Glomerular endothelial cell (primary cell): ENCODE results near the gene SPATA46. TPM values are rescaled to one million over a fixed set of nuclear protein-coding genes. Genes with fewer than 3 reads are reported as not detected.

Experiments
- DNase-seq: peaks from one replicate; pipeline ENCODE4 v3.0.0-alpha.2; 2011; ENCODE audit warnings: low read depth, low spot score; ENCODE audit errors: extremely low read depth
- total RNA-seq: library from RNA; depleted of rRNA; stranded (reverse); fragments of >200 nt; gene quantifications from 2 replicates; pipeline ENCODE4 v1.2.3, GENCODE V29; 2015

The SPATA46 gene
- total RNA-seq, 1 donor from 2014 or later: not detected

- no peak for DNase-seq
These were observed 1.2 kb downstream of the SPATA46 start for GRCh38 chr1:162375463-162375862.

GRCh38 chr1:162374406-162374805, 2.2 kb downstream of the SPATA46 start:
- no peak for DNase-seq

DNA sequence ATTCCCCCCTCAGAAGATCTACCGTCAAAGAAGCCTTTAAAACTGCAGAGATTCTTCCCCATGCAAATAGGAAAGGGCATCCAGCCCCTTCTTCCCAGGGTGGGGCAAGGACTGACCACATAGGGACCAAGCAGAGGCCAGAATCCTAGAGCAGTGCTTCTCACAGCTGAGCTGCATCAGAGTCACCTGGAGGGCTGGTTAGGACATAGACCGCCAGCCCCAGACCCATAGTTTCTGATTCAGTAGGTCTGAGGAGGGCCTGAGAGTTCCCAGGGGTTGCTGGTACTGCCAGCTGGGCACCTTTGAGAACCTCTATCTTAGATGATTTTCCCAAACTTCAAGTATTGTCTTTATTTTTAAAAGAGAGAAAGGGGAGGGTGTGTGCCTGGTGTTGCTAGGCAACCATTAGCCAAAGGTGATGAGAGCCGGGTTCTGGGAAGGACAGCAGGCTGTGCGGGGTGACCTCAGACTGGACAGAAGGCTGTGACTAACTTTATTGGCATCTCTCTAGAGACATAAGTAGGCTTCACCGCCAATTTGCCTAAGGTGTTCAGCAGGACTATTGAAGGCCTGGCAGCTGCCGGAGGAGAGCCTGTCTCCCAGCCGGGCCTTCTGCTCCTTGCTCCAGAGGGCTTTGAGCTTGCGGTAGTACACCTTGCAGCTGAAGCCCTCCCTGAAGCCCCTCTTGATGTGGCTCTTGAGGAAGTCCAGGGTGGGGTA, 3.0 kb downstream of the SPATA46 start:
- DNase-seq: no peak

- DNase-seq: no peak
These were observed 3.6 kb downstream of the SPATA46 start for GRCh38 chr1:162373072-162373427.

DNA sequence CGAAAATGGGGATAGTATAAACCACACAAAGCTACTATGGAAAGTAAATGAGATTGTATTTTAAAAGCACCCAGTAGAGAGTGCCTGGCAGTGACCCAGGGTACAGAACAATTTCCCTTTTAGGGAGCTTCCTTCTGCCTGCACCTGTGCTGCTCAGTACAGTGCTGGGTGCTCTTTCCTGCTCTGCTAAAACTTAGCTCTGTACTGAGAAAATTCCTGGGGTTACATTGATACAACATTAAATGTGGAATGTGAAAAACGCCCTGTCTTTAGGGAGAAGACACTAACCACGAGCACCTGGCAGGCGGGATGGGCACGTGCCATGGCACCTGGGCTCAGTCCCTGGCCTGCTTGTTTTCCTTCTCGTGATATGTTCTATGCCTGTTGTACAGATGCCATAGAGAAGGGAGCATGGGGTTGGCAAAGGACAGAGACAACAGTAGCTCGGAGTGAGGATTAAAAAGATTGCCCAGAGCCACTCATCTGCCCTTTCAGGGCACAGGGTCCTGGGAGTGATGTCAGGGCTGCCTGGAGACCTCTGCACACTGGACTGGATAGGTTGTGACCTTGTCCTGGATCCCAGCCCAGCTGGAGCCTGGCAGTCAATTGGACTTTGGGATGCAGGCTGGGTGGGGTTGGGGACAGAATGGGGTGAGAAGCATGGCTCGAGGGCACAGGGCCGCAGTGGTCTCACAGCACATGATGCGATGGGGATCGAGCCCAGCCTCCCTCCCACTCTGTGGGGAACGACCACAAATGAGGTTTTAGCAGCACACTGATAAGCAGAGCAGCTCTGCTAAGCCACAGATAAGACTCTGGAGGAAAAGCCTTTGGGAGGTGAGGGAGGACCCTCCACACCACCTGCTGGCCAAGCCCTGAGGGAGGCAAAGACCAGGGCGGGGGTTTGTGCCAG, 4.2 kb downstream of the SPATA46 start:
- no peak for DNase-seq

DNA sequence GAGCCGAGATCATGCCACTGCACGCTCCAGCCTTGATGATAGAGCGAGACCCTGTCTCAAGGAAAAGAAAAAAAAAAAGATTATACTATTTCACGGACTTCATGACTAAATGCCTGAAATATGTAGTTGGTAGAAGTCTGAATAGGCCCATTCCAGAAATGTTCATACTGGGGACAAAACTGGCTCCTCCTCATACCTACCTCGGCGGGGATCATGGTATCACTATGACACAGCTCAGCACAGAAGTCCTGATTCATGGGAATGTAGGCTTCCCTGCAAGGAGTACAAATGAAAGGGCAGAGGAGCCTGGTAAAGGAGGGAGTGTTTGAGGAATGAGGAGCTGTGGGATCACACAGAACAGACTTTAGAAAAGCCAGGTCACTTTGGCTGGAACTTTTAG, 5.0 kb downstream of the SPATA46 start:
- no peak for DNase-seq

DNA sequence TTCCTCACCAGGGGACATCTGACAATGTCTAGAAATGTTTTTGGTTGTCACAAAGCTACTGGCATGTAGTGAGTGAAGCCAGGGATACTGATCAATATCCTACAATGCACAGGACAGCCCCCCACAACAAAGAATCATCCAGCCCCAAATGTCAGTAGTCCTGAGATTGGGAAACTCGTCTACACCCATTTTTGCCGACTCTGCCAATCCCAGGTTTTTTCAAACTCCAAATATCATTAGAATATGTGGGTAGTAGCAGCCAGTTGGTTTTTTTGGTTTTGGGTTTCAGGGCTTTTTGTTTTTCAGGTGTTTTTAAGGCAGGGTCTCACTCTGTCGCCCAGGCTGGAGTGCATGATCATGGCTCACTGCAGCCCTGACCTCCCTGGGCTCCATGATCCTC, 5.9 kb downstream of the SPATA46 start:
- DNase-seq: no peak

DNA sequence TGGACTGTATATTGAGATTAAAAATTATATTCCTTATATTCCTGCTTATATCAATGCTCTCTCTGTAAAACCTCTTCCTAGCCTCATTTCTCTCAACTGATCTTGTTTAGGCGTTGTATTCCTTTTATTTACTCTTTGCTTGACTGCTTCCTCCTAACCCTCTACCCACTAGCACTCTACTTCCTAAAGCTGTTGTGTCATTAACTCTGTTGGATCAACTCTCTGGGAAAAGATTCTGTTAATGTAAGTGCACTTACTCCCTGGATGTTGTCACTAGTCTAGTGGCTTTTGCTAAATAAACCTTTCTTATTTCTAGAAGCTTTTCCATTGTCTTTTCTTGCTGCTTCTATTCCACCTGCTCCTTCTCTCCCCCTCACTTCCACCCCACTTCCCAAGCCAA, 6.5 kb downstream of the SPATA46 start:
- no peak for DNase-seq

GRCh38 chr1:162369571-162369970, 7.1 kb downstream of the SPATA46 start:
- no peak for DNase-seq

GRCh38 chr1:162368451-162368850, 8.2 kb downstream of the SPATA46 start:
- no peak for DNase-seq

DNA sequence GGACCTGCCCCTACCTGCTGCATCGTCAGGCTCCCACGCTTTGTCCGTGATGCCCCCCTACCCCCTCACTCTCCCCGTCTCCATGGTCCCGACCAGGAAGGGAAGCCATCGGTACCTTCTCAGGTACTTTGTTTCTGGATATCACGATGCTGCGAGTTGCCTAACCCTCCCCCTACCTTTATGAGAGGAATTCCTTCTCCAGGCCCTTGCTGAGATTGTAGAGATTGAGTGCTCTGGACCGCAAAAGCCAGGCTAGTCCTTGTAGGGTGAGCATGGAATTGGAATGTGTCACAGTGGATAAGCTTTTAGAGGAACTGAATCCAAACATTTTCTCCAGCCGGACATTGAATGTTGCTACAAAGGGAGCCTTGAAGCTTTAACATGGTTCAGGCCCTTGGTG, 8.9 kb downstream of the SPATA46 start:
- no peak for DNase-seq

DNA sequence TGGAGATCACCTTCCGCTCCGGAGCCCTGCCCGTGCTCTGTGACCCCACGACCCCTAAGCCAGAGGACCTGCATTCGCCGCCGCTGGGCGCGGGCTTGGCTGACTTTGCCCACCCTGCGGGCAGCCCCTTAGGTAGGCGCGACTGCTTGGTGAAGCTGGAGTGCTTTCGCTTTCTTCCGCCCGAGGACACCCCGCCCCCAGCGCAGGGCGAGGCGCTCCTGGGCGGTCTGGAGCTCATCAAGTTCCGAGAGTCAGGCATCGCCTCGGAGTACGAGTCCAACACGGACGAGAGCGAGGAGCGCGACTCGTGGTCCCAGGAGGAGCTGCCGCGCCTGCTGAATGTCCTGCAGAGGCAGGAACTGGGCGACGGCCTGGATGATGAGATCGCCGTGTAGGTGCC, 9.6 kb downstream of the SPATA46 start:
- DNase-seq: no peak

- DNase-seq: no peak
These were observed 10.0 kb downstream of the SPATA46 start for GRCh38 chr1:162366671-162367070.

DNA sequence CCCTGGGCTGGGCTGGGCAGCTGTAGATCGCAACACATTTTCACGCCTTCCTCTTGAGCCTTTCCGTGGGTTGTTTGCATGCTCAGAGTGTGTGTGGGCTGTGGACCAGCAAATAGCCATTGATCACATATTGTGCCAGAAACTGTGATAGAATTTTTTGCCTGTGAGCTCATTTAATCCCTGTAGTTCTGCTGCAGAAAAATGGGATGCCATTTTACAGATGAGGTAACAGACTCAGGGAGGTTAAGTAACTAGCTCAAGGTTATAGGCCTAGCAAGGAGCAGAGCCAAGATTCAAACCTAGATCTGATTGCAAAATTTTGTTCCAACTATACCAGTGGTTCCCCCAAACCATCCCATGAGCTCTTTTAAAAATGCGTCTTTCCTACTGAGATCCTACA, 10.5 kb downstream of the SPATA46 start:
- no peak for DNase-seq

DNA sequence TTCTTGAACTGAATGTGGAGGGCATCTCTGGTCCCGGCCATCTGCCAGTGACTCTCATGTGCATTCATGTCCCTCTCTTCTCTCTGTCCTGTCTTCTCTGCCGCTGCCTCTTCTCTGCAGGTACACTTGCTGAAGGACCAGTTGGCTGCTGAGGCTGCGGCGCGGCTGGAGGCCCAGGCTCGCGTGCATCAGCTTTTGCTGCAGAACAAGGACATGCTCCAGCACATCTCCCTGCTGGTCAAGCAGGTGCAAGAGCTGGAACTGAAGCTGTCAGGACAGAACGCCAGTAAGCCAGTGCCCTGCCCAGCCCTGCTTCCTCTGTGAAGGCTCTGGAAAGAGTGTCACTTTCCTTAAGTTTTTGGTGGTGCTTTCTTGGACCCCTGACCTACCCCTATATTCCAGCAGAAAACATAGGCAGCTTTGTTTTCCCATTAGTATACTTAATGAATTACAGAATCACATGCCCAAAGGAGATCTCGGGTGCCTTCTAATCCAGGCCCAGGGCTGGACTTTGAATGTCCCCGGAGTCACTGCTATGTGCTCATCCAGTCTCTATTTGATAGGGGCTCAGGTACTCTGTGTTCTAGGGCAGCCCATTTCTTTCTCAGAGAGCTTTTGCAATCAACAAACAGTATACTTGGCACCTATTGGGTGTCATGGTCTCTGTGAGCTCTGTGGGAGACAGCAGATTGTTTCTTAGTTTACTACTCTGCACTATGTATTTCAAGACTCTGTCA, 11.2 kb downstream of the SPATA46 start:
- no peak for DNase-seq

DNA sequence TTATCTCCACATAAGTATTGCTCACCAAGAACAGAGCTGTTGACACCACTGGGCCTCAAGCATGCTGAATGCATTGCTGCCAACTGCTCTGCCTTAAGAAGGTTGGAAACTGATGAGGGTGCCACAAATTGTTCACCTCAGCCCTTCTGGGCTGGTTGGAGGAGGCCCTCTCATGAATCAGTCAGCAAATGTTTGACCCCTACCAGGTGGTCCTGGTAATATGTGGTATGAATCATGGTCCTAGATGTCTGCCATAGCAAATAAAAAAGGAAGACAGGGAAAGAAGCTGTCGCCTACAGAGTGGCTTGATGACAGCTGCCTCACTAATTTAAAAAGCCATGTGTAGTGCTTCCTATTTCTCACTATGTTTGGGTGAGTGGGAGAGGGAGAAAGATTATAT, 12.2 kb downstream of the SPATA46 start:
- no peak for DNase-seq

- no peak for DNase-seq
These were observed 12.8 kb downstream of the SPATA46 start for GRCh38 chr1:162363823-162364222.

- no peak for DNase-seq
These were observed 15.3 kb downstream of the SPATA46 start for GRCh38 chr1:162361349-162361748.

DNA sequence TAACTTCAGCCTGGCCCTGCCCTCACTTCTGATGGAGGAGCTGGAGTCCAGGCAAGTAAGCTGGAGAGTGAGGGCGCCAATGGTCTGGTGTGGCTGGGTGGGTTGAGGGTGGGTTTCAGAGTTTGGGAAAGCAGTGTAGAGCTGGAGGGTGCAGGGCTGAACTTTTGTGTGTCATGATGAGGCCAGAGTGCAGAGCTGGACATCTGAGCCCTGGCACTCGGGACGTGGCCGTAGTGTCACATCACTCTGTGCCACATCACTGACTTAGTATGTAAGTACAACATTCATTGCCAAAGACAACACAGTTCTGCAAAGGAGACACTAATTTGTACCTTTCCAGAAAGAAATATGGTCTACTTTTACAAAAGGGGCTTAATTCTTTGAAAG, 15.8 kb downstream of the SPATA46 start:
- DNase-seq: no peak

DNA sequence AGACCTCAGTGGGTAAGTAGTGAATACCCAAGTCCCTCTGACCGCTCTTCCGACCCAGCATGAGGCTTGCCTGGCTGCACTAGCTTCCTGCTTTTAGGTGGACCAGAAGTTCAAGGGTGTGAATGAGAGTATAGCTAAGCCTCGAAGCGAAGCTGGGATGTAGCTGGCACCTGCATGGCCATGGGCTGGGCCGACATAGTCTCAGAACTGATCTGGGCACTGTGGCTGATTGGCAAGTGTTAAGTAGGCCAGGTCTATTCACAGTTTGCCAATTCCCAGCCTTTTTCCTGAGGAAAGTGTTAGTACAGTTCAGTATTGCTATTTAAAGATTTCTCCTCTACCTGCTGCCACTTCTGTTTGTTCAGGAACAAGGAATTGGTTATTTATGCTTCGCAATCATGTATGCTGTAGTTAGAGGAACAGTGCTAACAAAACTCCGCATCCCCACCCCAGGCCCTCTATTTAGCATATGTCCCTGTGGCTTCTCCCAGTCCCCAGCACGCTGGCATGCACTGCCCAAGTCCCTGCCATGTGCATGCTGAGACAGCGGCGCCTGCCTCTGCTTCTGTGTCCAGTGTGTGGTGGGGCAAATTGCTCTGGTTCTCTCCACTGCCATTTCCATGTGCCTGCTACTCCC, 16.3 kb downstream of the SPATA46 start:
- DNase-seq: no peak
